Smooth muscle cell (in vitro differentiated cells): ENCODE results near the gene FAM234B. TPM values are rescaled to one million over a fixed set of nuclear protein-coding genes. Genes with fewer than 3 reads are reported as not detected.
A peak's percentile ranks its signal among the peaks of the same experiment; 100 is the strongest.

Experiments
- DNase-seq: peaks from one replicate; lab custom pipeline; 2025; ENCODE audit not compliant: unreplicated experiment; lab: John Stamatoyannopoulos, UW
- H2AFZ ChIP-seq: fragments of 200-600 bp; sonication (generic); 2 replicates; pipeline ENCODE4 v1.6.0; 2016; ENCODE audit warnings: antibody characterized with exemption, low read depth, mild to moderate bottlenecking
- H3F3A ChIP-seq: fragments of 200-600 bp; sonication (generic); 2 replicates; pipeline ENCODE4 v1.6.0; 2017; ENCODE audit warnings: antibody characterized with exemption, low read depth
- H3K27ac ChIP-seq: fragments of 200-600 bp; sonication (generic); 2 replicates; pipeline ENCODE4 v1.5.1; 2016; ENCODE audit warnings: low read depth, mild to moderate bottlenecking
- H3K27me3 ChIP-seq: fragments of 200-600 bp; sonication (generic); 2 replicates; pipeline ENCODE4 v1.6.1; 2016; ENCODE audit warnings: low read depth, mild to moderate bottlenecking
- H3K36me3 ChIP-seq: fragments of 200-600 bp; sonication (generic); 2 replicates; pipeline ENCODE4 v1.5.1; 2016; ENCODE audit warnings: low read depth
- H3K4me1 ChIP-seq: fragments of 200-600 bp; sonication (generic); 2 replicates; pipeline ENCODE4 v1.5.1; 2016; ENCODE audit warnings: low read depth
- H3K4me2 ChIP-seq: fragments of 200-600 bp; sonication (generic); 2 replicates; pipeline ENCODE4 v1.6.0; 2016; ENCODE audit warnings: mild to moderate bottlenecking
- H3K4me3 ChIP-seq: fragments of 200-600 bp; sonication (generic); 2 replicates; pipeline ENCODE4 v1.5.1; 2016; ENCODE audit warnings: mild to moderate bottlenecking
- H3K79me2 ChIP-seq: fragments of 200-600 bp; sonication (generic); 2 replicates; pipeline ENCODE4 v1.6.0; 2016; ENCODE audit warnings: low read depth, mild to moderate bottlenecking
- H3K9ac ChIP-seq: fragments of 200-600 bp; sonication (generic); 2 replicates; pipeline ENCODE4 v1.6.0; 2016; ENCODE audit warnings: low read depth
- H3K9me3 ChIP-seq: fragments of 200-600 bp; sonication (generic); replicated peaks from 2 replicates; pipeline ENCODE4 v1.5.1; 2016; ENCODE audit warnings: low read depth
- H4K20me1 ChIP-seq: fragments of 200-600 bp; sonication (generic); 2 replicates; pipeline ENCODE4 v1.6.0; 2016; ENCODE audit warnings: low read depth
- WGBS: methylation state at CpG from one replicate; pipeline ENCODE4 v1.1.7; 2016; ENCODE audit warnings: low lambda C conversion rate; 5-methylcytosine and 5-hydroxymethylcytosine counted together
- polyA plus RNA-seq: library from polyadenylated mRNA; unstranded; fragments of >200 nt; fragmentation: Nextera tagmentation; extraction: Ambion mirVana; gene quantifications from 2 replicates; pipeline ENCODE4 v1.2.1, GENCODE V29; 2016
- total RNA-seq: library from RNA; depleted of rRNA; stranded (reverse); fragments of >200 nt; gene quantifications from 2 replicates; pipeline ENCODE4 v1.2.3, GENCODE V29; 2014
- TF ChIP-seq, protein P1 (sequence below): fragments of 200-600 bp; sonication (generic); IDR thresholded peaks from 2 replicates; pipeline ENCODE4 v1.5.1; 2017; ENCODE audit warnings: borderline replicate concordance, mild to moderate bottlenecking, antibody characterized with exemption; ENCODE audit not compliant: insufficient read depth, poor library complexity, severe bottlenecking

FAM234B gene
- total and polyA plus RNA-seq, 2 experiments from 2014 or later, result 1.6 to 3.0 TPM

DNA sequence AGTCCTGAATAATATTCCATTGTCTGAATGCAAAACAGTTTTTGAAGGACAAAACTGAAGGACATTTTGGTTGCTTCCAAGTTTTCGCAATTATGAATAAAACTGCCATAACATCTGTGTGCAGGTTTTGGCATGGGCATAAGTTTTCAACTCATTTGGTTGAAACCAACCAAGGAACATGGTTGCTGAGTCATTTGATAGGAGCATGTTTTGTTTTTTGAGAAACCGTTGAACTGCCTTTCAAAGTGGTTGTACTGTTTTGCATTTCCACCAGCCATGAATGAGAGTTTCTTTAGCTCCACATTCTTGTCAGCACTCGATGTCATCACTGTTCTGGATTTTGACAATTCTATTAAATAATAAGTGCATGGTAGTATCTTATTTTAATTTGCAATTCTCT, 82.3 kb downstream of the FAM234B start:
- no peaks in the 10 kb centered on the region for H3F3A ChIP-seq
- no peaks in the 10 kb centered on the region for H3K79me2 ChIP-seq
- H3K27ac ChIP-seq, result no peak overlapping the region
- H3K9me3 ChIP-seq, result no peaks in the 10 kb centered on the region
- no peak overlapping the region for H3K9ac ChIP-seq
- no peak overlapping the region for H3K4me2 ChIP-seq
- no peaks in the 10 kb centered on the region for H4K20me1 ChIP-seq
- DNase-seq, result no peak
- no peak overlapping the region for H3K4me3 ChIP-seq
- no peaks in the 10 kb centered on the region for H3K27me3 ChIP-seq
- peaks cover 12% of the 10 kb centered on the region for H3K4me1 ChIP-seq
- H3K36me3 ChIP-seq, result no peaks in the 10 kb centered on the region
- no peak overlapping the region for H2AFZ ChIP-seq
- WGBS, result 81% methylated on average over 3 of the region's 3 CpGs
- TF ChIP-seq, protein P1, sequence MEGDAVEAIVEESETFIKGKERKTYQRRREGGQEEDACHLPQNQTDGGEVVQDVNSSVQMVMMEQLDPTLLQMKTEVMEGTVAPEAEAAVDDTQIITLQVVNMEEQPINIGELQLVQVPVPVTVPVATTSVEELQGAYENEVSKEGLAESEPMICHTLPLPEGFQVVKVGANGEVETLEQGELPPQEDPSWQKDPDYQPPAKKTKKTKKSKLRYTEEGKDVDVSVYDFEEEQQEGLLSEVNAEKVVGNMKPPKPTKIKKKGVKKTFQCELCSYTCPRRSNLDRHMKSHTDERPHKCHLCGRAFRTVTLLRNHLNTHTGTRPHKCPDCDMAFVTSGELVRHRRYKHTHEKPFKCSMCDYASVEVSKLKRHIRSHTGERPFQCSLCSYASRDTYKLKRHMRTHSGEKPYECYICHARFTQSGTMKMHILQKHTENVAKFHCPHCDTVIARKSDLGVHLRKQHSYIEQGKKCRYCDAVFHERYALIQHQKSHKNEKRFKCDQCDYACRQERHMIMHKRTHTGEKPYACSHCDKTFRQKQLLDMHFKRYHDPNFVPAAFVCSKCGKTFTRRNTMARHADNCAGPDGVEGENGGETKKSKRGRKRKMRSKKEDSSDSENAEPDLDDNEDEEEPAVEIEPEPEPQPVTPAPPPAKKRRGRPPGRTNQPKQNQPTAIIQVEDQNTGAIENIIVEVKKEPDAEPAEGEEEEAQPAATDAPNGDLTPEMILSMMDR, result no peak

DNA sequence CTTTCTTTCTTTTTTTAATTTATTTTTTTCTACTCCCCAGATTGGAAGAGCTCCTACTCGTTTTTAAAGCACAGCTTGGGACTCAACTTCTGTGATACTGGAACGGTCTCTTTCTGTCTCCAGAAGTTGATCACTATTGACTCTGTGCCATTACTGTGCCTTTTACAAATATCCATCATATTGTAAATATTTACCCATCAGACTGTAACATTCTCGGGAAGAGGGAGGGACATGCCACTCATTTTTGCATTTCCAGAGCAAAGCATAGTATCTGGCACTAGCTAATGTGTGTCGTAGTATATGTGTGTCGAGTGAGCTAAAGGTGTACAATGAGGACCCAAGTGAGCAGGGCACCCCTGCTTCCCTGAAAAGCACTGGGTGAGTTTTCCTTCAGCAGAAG, 83.3 kb downstream of the FAM234B start:
- Histone ChIP-seq H3K36me3 (no peaks in the 10 kb centered on the region), H3K9me3 (no peaks in the 10 kb centered on the region), H3K4me1 (peaks cover 12% of the 10 kb centered on the region), H3F3A (no peaks in the 10 kb centered on the region), H3K4me2 (no peak overlapping the region), H2AFZ (no peak overlapping the region), H3K27ac (no peak overlapping the region), H3K9ac (no peak overlapping the region), H4K20me1 (no peaks in the 10 kb centered on the region), H3K79me2 (no peaks in the 10 kb centered on the region), H3K4me3 (no peak overlapping the region), H3K27me3 (no peaks in the 10 kb centered on the region)
- 71% methylated on average over 5 of the region's 5 CpGs for WGBS
- DNase-seq, result no peak
- TF ChIP-seq, protein P1, result no peak

DNA sequence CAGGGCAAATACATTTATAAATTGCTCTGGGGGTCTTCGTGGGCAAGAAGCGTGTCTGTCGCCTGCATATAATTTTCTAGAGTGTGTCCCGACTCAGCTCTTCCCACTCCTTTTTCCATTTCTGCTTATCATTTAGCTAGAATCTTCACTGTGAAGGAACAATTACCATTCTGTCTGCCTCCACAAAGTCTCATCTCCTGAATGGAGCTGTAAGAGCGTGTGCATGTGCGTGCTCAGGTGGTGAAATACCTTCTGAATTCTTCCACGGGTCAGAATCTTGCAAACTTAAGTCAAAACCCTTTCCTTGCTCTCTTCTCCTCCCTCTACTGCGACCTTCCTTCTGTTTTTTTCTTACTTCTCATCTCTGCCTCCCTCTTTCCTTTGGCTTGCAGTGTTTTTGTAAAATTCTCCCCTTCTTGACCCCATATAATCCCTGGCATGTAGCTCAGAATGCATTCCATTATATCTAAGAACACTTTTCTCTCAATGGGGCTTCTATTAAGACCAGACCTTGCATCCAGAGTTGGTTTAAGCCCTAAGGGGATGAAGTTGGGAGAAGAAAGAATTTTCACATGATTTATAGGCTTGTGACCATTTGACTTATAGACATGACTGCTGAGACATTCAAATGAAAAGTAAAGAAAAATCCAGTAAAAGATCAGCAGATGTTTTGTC, 84.2 kb downstream of the FAM234B start:
- peak overlapping the region; percentile 3 for H3K27ac ChIP-seq
- no peaks in the 10 kb centered on the region for H4K20me1 ChIP-seq
- WGBS, result 58% methylated on average over 8 of the region's 8 CpGs
- H3K36me3 ChIP-seq, result no peaks in the 10 kb centered on the region
- no peak overlapping the region for H3K4me2 ChIP-seq
- H3F3A ChIP-seq, result no peaks in the 10 kb centered on the region
- no peak for DNase-seq
- H3K27me3 ChIP-seq, result no peaks in the 10 kb centered on the region
- peak overlapping the region; percentile 14 for H2AFZ ChIP-seq
- H3K9ac ChIP-seq, result no peak overlapping the region
- no peaks in the 10 kb centered on the region for H3K9me3 ChIP-seq
- TF ChIP-seq, protein P1, result no peak
- H3K4me1 ChIP-seq, result peaks cover 12% of the 10 kb centered on the region
- H3K79me2 ChIP-seq, result no peaks in the 10 kb centered on the region
- H3K4me3 ChIP-seq, result no peak overlapping the region

DNA sequence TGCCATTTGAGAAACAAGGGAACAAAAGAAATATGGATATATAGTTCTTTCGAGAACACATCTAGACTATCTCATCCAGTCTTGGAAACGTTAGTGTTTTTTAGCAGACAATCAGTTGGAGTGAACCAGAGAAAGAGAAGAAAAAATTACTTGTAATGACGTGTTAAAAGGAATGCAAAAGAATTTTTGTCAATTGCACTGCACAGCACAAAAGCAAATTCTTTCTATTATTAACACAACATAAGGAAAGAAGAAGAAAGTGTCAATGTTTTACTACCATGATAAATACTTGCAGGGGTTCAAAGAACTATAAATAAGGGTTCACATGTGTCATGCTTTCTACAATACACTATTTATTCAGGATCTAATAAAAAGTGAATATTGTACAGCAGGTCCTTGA, 86.8 kb downstream of the FAM234B start:
- no peak overlapping the region for H3K9ac ChIP-seq

More for the DNA sequence above, 86.8 kb downstream of the FAM234B start:
- no peaks in the 10 kb centered on the region for H3K36me3 ChIP-seq
- no peaks in the 10 kb centered on the region for H3K79me2 ChIP-seq
- no peak overlapping the region for H3K4me2 ChIP-seq
- H3K4me1 ChIP-seq, result peaks cover 7% of the 10 kb centered on the region
- H4K20me1 ChIP-seq, result no peaks in the 10 kb centered on the region
- WGBS, result 76% methylated on average over 3 of the region's 3 CpGs
- no peak overlapping the region for H3K4me3 ChIP-seq
- TF ChIP-seq, protein P1, result no peak
- no peaks in the 10 kb centered on the region for H3K27me3 ChIP-seq
- no peak overlapping the region for H3K27ac ChIP-seq
- DNase-seq, result no peak
- H2AFZ ChIP-seq, result no peak overlapping the region
- no peaks in the 10 kb centered on the region for H3K9me3 ChIP-seq
- no peaks in the 10 kb centered on the region for H3F3A ChIP-seq
